ENCODE data around the gene BBS7. TPM values are rescaled to one million over a fixed set of nuclear protein-coding genes. Genes with fewer than 3 reads are reported as not detected.

BBS7 gene
- total RNA-seq, 4 donors from 2014 or later, result 12.6 to 17.6 (median 14.0) TPM

DNA sequence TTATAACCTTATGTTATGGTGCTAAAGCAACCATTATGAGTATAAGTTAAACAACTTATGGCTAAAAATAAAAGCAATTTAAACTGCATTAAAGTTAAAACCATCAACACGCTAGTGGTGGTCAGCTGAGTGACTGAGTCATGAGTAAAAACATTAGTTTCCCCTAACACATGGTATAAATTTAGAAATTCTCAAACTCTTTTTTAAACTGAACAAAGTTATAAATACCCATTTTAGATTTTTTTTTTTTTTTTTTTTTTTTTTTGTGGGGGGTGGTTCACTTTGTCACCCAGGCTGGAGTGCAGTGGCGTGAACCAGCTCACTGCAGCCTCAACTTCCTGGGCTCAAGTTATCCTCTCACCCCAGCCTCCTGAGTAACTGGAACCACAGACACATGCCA lies 5.4 kb upstream of the BBS7 start:
- in situ Hi-C loops (cut with MboI; ENCODE audit: low pct_ligation_motif_present in 1 of 4, low pct_unique_long_range_greater_than_20kb in 1 of 4, low sequenced_read_pairs in 3 of 4), result no loop called here
- TF ChIP-seq POLR2A (IDR thresholded peaks at IDR 0.05) (no peak), POLR2AphosphoS5 (IDR thresholded peaks at IDR 0.05) (no peak), EP300 (IDR thresholded peaks at IDR 0.05; ENCODE audit: low read depth) (no peak)
- TF ChIP-seq, protein P1, sequence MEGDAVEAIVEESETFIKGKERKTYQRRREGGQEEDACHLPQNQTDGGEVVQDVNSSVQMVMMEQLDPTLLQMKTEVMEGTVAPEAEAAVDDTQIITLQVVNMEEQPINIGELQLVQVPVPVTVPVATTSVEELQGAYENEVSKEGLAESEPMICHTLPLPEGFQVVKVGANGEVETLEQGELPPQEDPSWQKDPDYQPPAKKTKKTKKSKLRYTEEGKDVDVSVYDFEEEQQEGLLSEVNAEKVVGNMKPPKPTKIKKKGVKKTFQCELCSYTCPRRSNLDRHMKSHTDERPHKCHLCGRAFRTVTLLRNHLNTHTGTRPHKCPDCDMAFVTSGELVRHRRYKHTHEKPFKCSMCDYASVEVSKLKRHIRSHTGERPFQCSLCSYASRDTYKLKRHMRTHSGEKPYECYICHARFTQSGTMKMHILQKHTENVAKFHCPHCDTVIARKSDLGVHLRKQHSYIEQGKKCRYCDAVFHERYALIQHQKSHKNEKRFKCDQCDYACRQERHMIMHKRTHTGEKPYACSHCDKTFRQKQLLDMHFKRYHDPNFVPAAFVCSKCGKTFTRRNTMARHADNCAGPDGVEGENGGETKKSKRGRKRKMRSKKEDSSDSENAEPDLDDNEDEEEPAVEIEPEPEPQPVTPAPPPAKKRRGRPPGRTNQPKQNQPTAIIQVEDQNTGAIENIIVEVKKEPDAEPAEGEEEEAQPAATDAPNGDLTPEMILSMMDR (IDR thresholded peaks at IDR 0.05), result no peak
- intact Hi-C loops (cut with DNase I; ENCODE audit: low total_unique reads), result no loop called here
- no peak for DNase-seq
- Histone ChIP-seq H3K9me3 (no peaks in the 10 kb centered on the region), H3K4me1 (peaks cover 0 to 3% (median 1%) of the 10 kb centered on the region in 4 donors), H3K36me3 (no peaks in the 10 kb centered on the region), H3K27ac (no peak overlapping the region), H3K27me3 (peaks cover 4% of the 10 kb centered on the region), H3K4me3 (no peak overlapping the region)
- WGBS, 2 donors (ENCODE audit: low coverage in 1 of 2), result 71 to 100% methylated on average over 1 to 2 of the region's 2 CpGs

DNA sequence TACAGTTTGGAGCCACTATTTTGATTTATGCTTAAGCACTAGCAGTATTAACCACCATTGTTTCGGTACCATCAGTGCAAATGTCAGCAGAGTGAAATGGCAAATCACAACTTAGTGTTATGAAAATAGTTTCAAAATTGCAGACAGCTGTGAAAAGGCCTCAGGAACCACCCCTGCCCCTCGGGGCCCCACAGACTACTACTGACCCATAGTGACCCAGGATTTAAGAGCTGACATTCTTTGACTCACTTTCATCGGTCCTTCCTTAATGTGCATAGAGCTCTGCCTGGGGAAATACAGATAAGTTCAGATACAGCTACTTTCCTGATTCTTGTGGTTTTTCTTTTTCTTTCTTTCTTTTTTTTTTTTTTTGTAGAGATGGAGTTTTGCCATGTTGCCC lies 3.3 kb upstream of the BBS7 start:
- H3K4me1 ChIP-seq, result peaks cover 0 to 11% (median 9%) of the 10 kb centered on the region in 4 donors
- WGBS, 2 donors (ENCODE audit: low coverage in 1 of 2), result 34 to 45% methylated on average over 2 to 3 of the region's 3 CpGs
- no peaks in the 10 kb centered on the region for H3K9me3 ChIP-seq
- H3K4me3 ChIP-seq, result no peak overlapping the region
- H3K27me3 ChIP-seq, result no peaks in the 10 kb centered on the region
- intact Hi-C loops (cut with DNase I; ENCODE audit: low total_unique reads), result no loop called here
- in situ Hi-C loops (cut with MboI; ENCODE audit: low pct_ligation_motif_present in 1 of 4, low pct_unique_long_range_greater_than_20kb in 1 of 4, low sequenced_read_pairs in 3 of 4), result no loop called here
- H3K36me3 ChIP-seq, result no peaks in the 10 kb centered on the region
- no peak for TF ChIP-seq POLR2AphosphoS5 (IDR thresholded peaks at IDR 0.05)
- TF ChIP-seq, protein P1 (IDR thresholded peaks at IDR 0.05), result no peak
- TF ChIP-seq EP300 (IDR thresholded peaks at IDR 0.05; ENCODE audit: low read depth), result no peak
- no peak for TF ChIP-seq POLR2A (IDR thresholded peaks at IDR 0.05)
- DNase-seq, result no peak
- H3K27ac ChIP-seq, result no peak overlapping the region

DNA sequence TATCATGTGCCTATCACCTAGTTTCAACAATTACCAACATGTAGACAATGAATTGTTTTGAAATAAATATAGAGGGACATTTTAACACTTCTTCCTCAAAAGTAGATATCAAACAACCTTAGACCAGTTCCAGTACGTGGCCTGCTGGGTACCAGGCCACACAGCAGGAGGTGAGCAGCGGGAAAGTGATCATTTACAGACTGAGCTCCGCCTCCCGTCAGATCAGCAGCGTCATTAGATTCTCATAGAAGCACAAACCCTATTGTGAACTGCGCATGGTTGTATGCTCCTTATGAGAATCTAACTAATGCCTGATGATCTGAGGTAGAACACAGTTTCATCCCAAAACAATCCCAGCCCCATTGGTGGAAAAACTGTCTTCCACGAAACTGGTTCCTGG lies 6.5 kb downstream of the BBS7 start:
- intact Hi-C loops (cut with DNase I; ENCODE audit: low total_unique reads) (no loop called here), in situ Hi-C loops (cut with MboI; ENCODE audit: low pct_ligation_motif_present in 1 of 4, low pct_unique_long_range_greater_than_20kb in 1 of 4, low sequenced_read_pairs in 3 of 4) (no loop called here)
- Histone ChIP-seq H3K4me3 (no peak overlapping the region), H3K36me3 (peaks cover 0 to 6% (median 0%) of the 10 kb centered on the region in 4 donors), H3K4me1 (no peaks in the 10 kb centered on the region), H3K27ac (no peak overlapping the region), H3K9me3 (no peaks in the 10 kb centered on the region), H3K27me3 (no peaks in the 10 kb centered on the region)
- no peak for DNase-seq
- TF ChIP-seq POLR2AphosphoS5 (IDR thresholded peaks at IDR 0.05) (no peak), POLR2A (IDR thresholded peaks at IDR 0.05) (no peak), EP300 (IDR thresholded peaks at IDR 0.05; ENCODE audit: low read depth) (no peak)
- 89% methylated on average over 7 of the region's 7 CpGs; no CpG with 5 or more reads in 1 of the 2 donors for WGBS, 2 donors (ENCODE audit: low coverage in 1 of 2)

DNA sequence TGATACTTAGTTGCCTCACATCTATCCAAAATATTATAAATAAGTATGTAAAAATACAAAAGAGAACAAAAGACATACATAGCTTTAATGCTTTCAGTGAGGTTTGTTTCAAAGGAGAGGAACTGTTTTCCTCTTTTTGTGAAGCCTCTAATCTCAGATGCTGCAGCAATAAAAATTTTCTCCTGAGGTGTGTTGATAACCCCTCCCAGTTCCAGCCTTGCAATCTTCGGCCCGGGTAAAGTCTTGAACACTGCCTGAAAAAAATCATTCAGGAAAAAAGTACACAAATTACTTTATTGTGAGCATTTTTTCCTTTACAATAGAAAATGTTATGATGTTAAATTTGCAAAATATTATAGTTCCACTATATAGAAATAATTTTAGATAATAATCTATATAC lies 8.8 kb downstream of the BBS7 start:
- Histone ChIP-seq H3K36me3 (peaks cover 0 to under 1% (median 0%) of the 10 kb centered on the region in 4 donors), H3K4me3 (no peak overlapping the region), H3K4me1 (no peaks in the 10 kb centered on the region), H3K27ac (no peak overlapping the region), H3K9me3 (no peaks in the 10 kb centered on the region), H3K27me3 (no peaks in the 10 kb centered on the region)
- 55 to 78% methylated on average over 2 of the region's 2 CpGs for WGBS, 2 donors (ENCODE audit: low coverage in 1 of 2)
- in situ Hi-C loops (cut with MboI; ENCODE audit: low pct_ligation_motif_present in 1 of 4, low pct_unique_long_range_greater_than_20kb in 1 of 4, low sequenced_read_pairs in 3 of 4), result no loop called here
- TF ChIP-seq, protein P1 (IDR thresholded peaks at IDR 0.05), result no peak
- TF ChIP-seq EP300 (IDR thresholded peaks at IDR 0.05; ENCODE audit: low read depth) (no peak), POLR2AphosphoS5 (IDR thresholded peaks at IDR 0.05) (no peak), POLR2A (IDR thresholded peaks at IDR 0.05) (no peak)
- peak; percentile 12 for DNase-seq
- intact Hi-C loops (cut with DNase I; ENCODE audit: low total_unique reads), result no loop called here

- H3K27me3 ChIP-seq, result no peaks in the 10 kb centered on the region
These were observed 10.2 kb downstream of the BBS7 start for GRCh38 chr4:121860121-121860520.

More at GRCh38 chr4:121860121-121860520, 10.2 kb downstream of the BBS7 start:
- intact Hi-C loops (cut with DNase I; ENCODE audit: low total_unique reads) (no loop called here), in situ Hi-C loops (cut with MboI; ENCODE audit: low pct_ligation_motif_present in 1 of 4, low pct_unique_long_range_greater_than_20kb in 1 of 4, low sequenced_read_pairs in 3 of 4) (no loop called here)
- no peaks in the 10 kb centered on the region for H3K4me1 ChIP-seq
- H3K9me3 ChIP-seq, result no peaks in the 10 kb centered on the region
- TF ChIP-seq EP300 (IDR thresholded peaks at IDR 0.05; ENCODE audit: low read depth) (no peak), POLR2AphosphoS5 (IDR thresholded peaks at IDR 0.05) (no peak), POLR2A (IDR thresholded peaks at IDR 0.05) (no peak)
- TF ChIP-seq, protein P1 (IDR thresholded peaks at IDR 0.05), result no peak
- H3K27ac ChIP-seq, result no peak overlapping the region
- DNase-seq, result no peak
- H3K36me3 ChIP-seq, result no peaks in the 10 kb centered on the region
- H3K4me3 ChIP-seq, result no peak overlapping the region
